ENCODE measurements around the gene FBXO42. TPM values are rescaled to one million over a fixed set of nuclear protein-coding genes. Genes with fewer than 3 reads are reported as not detected.
A peak's percentile ranks its signal among the peaks of the same experiment; 100 is the strongest.

Gene FBXO42
- total and polyA plus RNA-seq, 2 of the 13 experiments (the other 11 are each of a cell fraction or from before 2014, with no cell fraction given): 7.6 to 17.5 TPM

- no peak for TF ChIP-seq SRSF9 (IDR thresholded peaks at IDR 0.05; ENCODE audit: borderline replicate concordance, insufficient read depth, low read depth, low read length, poor library complexity, severe bottlenecking)
- TF ChIP-seq, protein P1, sequence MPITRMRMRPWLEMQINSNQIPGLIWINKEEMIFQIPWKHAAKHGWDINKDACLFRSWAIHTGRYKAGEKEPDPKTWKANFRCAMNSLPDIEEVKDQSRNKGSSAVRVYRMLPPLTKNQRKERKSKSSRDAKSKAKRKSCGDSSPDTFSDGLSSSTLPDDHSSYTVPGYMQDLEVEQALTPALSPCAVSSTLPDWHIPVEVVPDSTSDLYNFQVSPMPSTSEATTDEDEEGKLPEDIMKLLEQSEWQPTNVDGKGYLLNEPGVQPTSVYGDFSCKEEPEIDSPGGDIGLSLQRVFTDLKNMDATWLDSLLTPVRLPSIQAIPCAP (CRISPR knock-in tag; IDR thresholded peaks at IDR 0.05; ENCODE audit: low read depth): no peak
- TF ChIP-seq ZFP36L1 (CRISPR knock-in tag; IDR thresholded peaks at IDR 0.05): no peak
- no peak for TF ChIP-seq POLR2AphosphoS2 (IDR thresholded peaks at IDR 0.05; ENCODE audit: low read depth, low read length)
- no peak for TF ChIP-seq ZNF569 (CRISPR knock-in tag; IDR thresholded peaks at IDR 0.05; ENCODE audit: borderline replicate concordance)
- TF ChIP-seq ISX (CRISPR knock-in tag; conservative IDR thresholded peaks at IDR 0.05): no peak
- no peak for TF ChIP-seq SMYD3 (CRISPR knock-in tag; IDR thresholded peaks at IDR 0.05)
- TF ChIP-seq, protein P2, sequence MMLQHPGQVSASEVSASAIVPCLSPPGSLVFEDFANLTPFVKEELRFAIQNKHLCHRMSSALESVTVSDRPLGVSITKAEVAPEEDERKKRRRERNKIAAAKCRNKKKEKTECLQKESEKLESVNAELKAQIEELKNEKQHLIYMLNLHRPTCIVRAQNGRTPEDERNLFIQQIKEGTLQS (CRISPR knock-in tag; IDR thresholded peaks at IDR 0.05): no peak; the same call in 1 of the 2 replicates
- no peak for TF ChIP-seq HNF4G (IDR thresholded peaks at IDR 0.05; ENCODE audit: borderline replicate concordance, low read depth, low read length)
- TF ChIP-seq HNF4G (CRISPR knock-in tag; IDR thresholded peaks at IDR 0.05; ENCODE audit: borderline replicate concordance, low read depth): no peak
- TF ChIP-seq POLR2G (IDR thresholded peaks at IDR 0.05; ENCODE audit: low read depth, low read length): no peak
- no peak for TF ChIP-seq PCBP1 (IDR thresholded peaks at IDR 0.05; ENCODE audit: borderline replicate concordance, low read depth, low read length)
- peak; percentile 56; the same call in 1 of the 2 replicates for TF ChIP-seq NFRKB (IDR thresholded peaks at IDR 0.05)
- TF ChIP-seq ARID5B (CRISPR knock-in tag; IDR thresholded peaks at IDR 0.05): 0 out of 2 replicates have a peak, but pooled peaks have one; percentile 14
- TF ChIP-seq CREBL2 (CRISPR knock-in tag; IDR thresholded peaks at IDR 0.05; ENCODE audit: borderline replicate concordance): no peak
- TF ChIP-seq PPARG (CRISPR knock-in tag; conservative IDR thresholded peaks at IDR 0.05): no peak
- TF ChIP-seq AGO1 (IDR thresholded peaks at IDR 0.05; ENCODE audit: low read depth, low read length, poor library complexity, severe bottlenecking): no peak
- TF ChIP-seq AHR (CRISPR knock-in tag; IDR thresholded peaks at IDR 0.05): no peak
- TF ChIP-seq ONECUT2 (CRISPR knock-in tag; IDR thresholded peaks at IDR 0.05): no peak
- TF ChIP-seq REST (IDR thresholded peaks at IDR 0.05; ENCODE audit: borderline replicate concordance in 1 of 2, low read depth in 1 of 2, low read length in 2 of 2): no peak
- TF ChIP-seq SMARCC2 (IDR thresholded peaks at IDR 0.05): no peak
- no peak for TF ChIP-seq ZSCAN25 (CRISPR knock-in tag; IDR thresholded peaks at IDR 0.05)
Measured at GRCh38 chr1:16366722-16367257, 14.5 kb upstream of the FBXO42 start, which contains the start of gene SZRD1 (continued).
